Fibroblast of skin of abdomen (primary cell): Measurements from ENCODE around the gene TCF4.
A peak's percentile ranks its signal among the peaks of the same experiment; 100 is the strongest.

Experiments
- DNase-seq: peaks from one replicate; pipeline ENCODE4 v3.0.0-alpha.2; 2013

Gene TCF4

GRCh38 chr18:55501982-55502710, 85.8 kb downstream of the TCF4 start:
- peak; percentile 55 for DNase-seq

DNA sequence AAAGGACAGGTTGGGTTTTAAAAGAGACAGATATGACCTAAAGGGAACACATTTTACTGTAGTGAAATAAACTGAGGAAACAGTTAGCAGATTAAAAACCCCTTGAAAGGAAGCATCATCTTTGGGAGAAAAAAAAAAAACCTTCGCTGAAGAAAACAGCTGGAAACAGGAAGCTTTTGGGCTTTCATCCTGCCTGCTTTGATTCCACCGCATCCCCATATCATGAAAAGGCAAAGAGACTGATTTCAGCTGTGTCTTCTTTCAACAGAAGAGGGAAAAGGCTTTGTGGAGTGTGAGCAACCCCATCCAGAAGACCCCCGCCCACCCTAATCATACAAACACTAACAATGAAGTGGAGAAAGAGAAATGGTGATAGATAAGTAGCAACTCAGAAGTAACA, 86.4 kb downstream of the TCF4 start:
- peak; percentile 31 for DNase-seq

DNA sequence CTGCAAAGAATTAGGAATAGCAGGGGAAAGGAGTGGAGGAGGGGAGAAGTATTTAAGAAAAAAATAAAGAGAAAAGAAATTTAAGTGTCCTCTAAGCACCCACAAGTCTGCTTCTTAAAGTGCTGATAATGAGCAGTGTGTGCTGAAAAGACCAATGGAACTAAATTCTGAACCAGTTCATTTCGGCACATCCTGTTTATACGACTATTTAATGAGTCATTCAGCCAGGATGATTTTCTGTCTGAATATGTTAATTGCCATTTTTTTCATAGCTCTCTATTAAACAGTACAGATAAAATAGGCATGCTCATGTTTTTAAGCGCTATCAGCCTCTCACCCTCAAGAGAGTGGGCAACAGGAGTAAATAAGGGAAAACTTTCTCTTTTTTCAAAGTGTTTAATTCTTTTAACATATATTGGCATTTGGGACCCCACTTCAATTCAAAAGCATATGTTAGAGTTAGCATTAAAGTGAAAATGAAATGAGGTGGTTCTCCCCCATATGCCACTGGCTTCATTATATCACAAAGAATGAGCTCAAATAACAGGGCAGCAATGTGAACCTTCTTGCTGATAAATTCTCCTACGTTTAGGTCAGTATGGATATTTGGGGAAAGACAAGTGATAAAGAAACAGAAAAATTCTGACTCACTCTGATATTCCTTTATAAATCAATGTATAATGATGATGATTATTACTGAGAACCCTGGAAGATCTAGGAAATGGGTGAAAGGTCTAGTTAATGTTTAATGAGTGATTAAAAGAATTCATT, 87.5 kb downstream of the TCF4 start:
- DNase-seq: peak; percentile 95

DNA sequence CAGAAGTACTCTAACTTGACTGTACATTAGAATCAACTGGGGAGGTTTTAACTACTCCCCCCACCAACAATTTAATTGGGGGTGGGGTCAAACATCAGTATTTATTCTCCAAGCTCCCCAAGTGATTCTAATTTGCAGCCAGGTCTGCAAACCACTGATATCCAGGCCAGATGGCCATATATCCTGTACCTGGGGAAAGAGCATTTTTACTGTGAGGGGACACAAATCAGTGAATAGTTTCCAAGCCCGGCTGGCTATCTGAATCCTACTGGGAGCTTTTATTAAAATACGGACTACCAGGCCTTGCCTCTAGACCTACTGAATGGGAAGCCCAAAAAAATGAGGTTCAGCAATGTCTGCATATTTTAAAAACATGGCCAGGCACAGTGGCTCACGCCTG, 88.5 kb downstream of the TCF4 start:
- DNase-seq: no peak

- no peak for DNase-seq
These were observed 90.1 kb downstream of the TCF4 start for GRCh38 chr18:55497825-55498403.

- peak; percentile 50 for DNase-seq
These were observed 93.1 kb downstream of the TCF4 start for GRCh38 chr18:55494899-55495298.

- no peak for DNase-seq
These were observed 93.6 kb downstream of the TCF4 start for GRCh38 chr18:55494441-55494840.

- DNase-seq: no peak
These were observed 96.4 kb downstream of the TCF4 start for GRCh38 chr18:55491616-55492015.

GRCh38 chr18:55489034-55489986, 98.7 kb downstream of the TCF4 start:
- peak; percentile 55 for DNase-seq

DNA sequence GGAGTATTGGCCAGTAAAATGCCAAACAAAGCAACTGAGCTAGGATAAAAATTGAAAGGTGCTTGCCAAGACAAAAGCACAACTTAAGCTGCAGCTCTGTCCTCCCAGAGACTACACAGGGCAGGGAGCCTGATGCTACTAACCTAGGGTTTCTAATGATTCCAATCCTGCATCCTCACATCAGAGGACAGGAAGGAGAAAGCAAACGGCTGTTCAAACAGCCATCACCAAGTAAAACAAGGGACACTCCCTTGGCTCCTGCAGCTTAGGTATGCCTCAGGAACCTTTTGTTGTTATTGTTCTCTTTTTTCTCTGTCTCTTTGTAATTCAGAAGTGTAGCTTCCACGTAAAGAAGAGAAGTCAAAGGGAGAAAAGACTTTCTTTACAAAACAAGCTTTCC, 99.5 kb downstream of the TCF4 start:
- no peak for DNase-seq

- no peak for DNase-seq
These were observed 100.0 kb downstream of the TCF4 start for GRCh38 chr18:55487997-55488396.

DNA sequence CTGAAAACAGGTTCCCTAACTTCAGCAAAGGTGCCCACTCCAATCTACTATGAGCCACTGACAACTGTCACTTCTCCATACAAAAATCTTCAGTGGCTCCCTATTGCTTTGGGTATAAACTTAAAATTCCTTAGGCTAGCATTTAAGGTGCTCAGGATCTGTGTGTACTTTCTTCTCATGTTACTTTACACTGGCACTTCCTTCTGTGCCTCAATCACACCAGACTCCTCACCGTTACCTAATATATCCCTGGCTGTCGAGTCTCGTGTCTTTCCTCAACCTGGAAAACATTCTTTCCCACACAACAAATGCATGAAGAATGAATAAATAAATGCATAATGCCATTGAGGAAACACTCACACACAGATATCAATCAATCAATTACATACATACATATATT, 101.1 kb downstream of the TCF4 start:
- DNase-seq: no peak

- DNase-seq: peak; percentile 93
These were observed 102.3 kb downstream of the TCF4 start for GRCh38 chr18:55485666-55486065.

DNA sequence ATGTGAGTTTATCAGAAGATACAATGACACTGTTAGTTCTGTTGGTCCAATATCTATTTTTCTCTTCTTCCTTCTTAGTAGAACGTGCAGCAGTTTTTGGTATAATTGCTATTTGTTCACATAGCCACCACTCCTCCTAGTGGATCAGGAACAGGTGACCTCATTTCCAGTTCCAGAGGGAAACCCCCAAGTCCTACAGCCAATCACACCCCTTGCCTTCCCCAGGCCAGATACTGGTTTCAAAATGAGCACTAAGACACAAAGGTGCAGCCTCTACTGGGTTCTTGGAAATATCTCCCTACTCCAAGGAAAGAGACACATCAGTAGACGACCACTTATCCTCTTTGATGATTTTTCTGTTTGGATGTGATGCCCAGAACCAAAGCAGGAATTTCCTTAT, 103.2 kb downstream of the TCF4 start:
- no peak for DNase-seq

- DNase-seq: peak; percentile 83
These were observed 104.6 kb downstream of the TCF4 start for GRCh38 chr18:55483266-55483871.

- DNase-seq: no peak
These were observed 108.2 kb downstream of the TCF4 start for GRCh38 chr18:55479656-55480420.

DNA sequence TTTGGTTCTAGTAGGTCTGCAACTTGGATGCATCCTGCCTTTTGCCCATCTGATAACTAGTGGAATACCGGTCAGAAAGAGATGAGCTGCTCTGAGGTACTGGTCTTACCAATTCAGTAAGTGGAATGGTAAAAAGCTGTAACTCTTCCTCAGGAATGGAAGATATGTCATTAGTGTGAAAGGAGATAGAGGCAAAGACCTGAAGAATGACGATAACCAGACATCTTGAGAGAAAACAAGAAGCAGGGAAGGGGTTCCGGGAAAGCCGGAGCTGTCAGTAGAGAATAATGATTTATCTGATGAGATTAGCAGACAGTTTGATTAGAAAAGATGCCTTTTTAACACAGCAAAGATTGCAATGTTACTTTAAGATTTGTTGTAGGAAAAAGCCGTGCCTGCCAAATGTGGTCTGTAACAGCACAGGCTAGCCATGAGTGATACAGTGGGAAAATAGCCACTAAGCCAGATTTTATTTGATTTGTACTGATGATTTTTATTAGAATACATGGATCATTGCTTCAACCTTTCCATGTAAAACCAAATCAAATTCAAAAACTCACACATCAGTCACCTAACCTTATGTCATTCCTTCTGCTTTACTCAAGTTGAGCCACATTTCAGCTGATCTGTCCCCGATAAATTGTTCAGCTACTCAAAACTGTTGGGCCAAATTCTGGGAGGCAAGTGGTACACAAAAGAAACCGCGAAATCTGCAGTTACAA, 110.0 kb downstream of the TCF4 start:
- DNase-seq: peak; percentile 71

GRCh38 chr18:55477499-55477859, 110.5 kb downstream of the TCF4 start:
- peak; percentile 48 for DNase-seq

GRCh38 chr18:55475916-55476315, 112.1 kb downstream of the TCF4 start:
- DNase-seq: peak; percentile 58

- no peak for DNase-seq
These were observed 112.5 kb downstream of the TCF4 start for GRCh38 chr18:55475467-55475866.

DNA sequence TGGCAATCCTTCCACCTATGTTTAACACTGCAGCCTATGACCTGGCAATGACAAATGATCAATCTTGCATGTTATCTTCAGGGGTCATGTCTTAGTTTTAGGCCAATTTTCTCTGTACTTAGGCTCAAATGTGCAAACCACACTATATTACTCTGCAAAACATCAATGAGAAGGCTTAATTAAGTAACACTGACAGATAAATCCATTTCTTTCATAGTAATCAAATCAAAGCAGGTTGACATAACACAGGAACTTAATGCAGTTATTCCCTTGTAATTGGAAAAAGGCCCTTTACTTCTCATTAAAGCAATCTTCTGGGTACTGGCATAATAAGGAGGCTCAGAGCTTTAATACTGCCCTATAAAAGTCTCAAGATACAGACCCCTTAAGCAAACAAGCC, 114.4 kb downstream of the TCF4 start:
- no peak for DNase-seq
